ENCODE measurements around the gene FOXC2.

DNA sequence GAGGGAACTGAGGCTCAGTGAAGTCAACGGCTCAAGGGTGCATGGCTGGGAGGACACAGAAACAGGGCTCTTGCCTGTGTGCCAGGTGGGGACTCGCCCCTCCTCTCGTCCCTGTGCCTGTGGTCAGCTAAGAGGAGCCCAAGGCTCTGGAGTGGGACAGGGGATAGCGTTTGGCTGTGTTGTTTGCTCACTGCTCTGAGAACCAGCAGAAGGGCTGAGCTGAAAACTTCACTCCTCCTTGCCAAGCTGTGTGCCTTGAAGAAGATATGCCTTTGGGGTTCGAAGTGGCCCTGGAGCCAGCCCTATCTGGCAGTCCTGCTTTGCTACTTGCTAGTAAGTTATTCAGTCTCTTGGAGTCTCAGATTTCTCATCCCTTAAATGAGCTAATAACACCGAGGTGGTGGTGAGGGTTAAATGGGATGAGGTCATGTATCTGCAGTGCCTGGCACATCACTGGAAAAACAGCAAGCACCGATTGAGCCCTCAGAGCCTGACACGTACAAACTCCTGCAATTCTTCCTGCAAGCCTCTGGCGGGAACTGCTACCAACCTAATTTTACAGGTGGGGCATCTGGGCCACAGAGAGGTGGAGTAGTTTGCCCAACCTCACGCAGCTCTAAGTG is 29.5 kb downstream of the FOXC2 start:
- TF ChIP-seq, protein P1, sequence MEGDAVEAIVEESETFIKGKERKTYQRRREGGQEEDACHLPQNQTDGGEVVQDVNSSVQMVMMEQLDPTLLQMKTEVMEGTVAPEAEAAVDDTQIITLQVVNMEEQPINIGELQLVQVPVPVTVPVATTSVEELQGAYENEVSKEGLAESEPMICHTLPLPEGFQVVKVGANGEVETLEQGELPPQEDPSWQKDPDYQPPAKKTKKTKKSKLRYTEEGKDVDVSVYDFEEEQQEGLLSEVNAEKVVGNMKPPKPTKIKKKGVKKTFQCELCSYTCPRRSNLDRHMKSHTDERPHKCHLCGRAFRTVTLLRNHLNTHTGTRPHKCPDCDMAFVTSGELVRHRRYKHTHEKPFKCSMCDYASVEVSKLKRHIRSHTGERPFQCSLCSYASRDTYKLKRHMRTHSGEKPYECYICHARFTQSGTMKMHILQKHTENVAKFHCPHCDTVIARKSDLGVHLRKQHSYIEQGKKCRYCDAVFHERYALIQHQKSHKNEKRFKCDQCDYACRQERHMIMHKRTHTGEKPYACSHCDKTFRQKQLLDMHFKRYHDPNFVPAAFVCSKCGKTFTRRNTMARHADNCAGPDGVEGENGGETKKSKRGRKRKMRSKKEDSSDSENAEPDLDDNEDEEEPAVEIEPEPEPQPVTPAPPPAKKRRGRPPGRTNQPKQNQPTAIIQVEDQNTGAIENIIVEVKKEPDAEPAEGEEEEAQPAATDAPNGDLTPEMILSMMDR (IDR thresholded peaks at IDR 0.05), result no peak
- TF ChIP-seq POLR2A (IDR thresholded peaks at IDR 0.05), result no peak

Data from esophagus squamous epithelium (tissue), 4 donors.